Ovary (tissue), 9 donors: Measurements from ENCODE around the gene MYO1B. TPM values are rescaled to one million over a fixed set of nuclear protein-coding genes. Genes with fewer than 3 reads are reported as not detected.

ENCODE experiments used
- DNase-seq, 5 donors: peaks; one replicate each; pipeline ENCODE4 v3.0.0-alpha.2; 2019 to 2020
- H3K27ac ChIP-seq, 2 donors: fragments of 200-600 bp; one replicate each; pipeline versions ENCODE4 v1.5.1 to v1.8.0; 2019 to 2022
- H3K27me3 ChIP-seq: fragments of 200-600 bp; one replicate; pipeline ENCODE4 v1.8.0; 2022
- H3K36me3 ChIP-seq: fragments of 200-600 bp; sonication (generic); one replicate; pipeline ENCODE4 v1.5.1; 2019
- H3K4me1 ChIP-seq: one replicate; pipeline ENCODE4 v1.8.1; 2013; ENCODE audit warnings: mild to moderate bottlenecking, moderate library complexity; ENCODE audit not compliant: insufficient read depth
- H3K4me3 ChIP-seq: fragments of 200-600 bp; sonication (generic); one replicate; pipeline ENCODE4 v1.5.1; 2017
- H3K9me3 ChIP-seq, 2 donors: fragments of 200-600 bp in 1 of 2; sonication (generic) in 1 of 2; one replicate each; pipeline versions ENCODE4 v1.5.1 to v1.8.1; 2013 to 2019; ENCODE audit warnings: mild to moderate bottlenecking in 1 of 2, moderate library complexity in 1 of 2
- CTCF ChIP-seq, 3 donors: fragments of 450-650 bp in 2 of 3; fragments of 200-600 bp in 1 of 3; IDR thresholded peaks; one replicate each; pipeline versions ENCODE4 v1.5.1 to v1.8.0; 2016 to 2022; ENCODE audit warnings: antibody characterized with exemption in 3 of 3, mild to moderate bottlenecking in 1 of 3
- EP300 ChIP-seq: sonication (generic); formaldehyde crosslinking; IDR thresholded peaks from one replicate; pipeline ENCODE4 v1.6.1; 2017; ENCODE audit warnings: antibody characterized with exemption
- POLR2A ChIP-seq: fragments of 450-650 bp; IDR thresholded peaks from one replicate; pipeline ENCODE4 v1.6.1; 2017; ENCODE audit warnings: antibody characterized with exemption, mild to moderate bottlenecking, moderate library complexity
- whole genome bisulfite sequencing, 3 donors: extraction: QIAGEN DNeasy Blood & Tissue Kit in 1 of 3; methylation state at CpG; one replicate each; pipeline versions ENCODE4 v1.1.5 to v1.1.7; 2013 to 2017; 5-methylcytosine and 5-hydroxymethylcytosine counted together
- intact Hi-C, 4 donors: fragments of 100-400 bp; cut with DNase I; formaldehyde crosslinking; loops; one replicate each; pipeline versions ENCODE4 v1.11.0 to v1.15.1; 2022 to 2023
- polyA plus RNA-seq, 2 donors: library from polyadenylated mRNA; stranded (reverse); fragments of 200-250 nt in 1 of 2; fragments of 350-450 nt in 1 of 2; fragmentation: Illumina TruSeq in 1 of 2; extraction: RNeasy Lipid Tissue Mini Kit (QIAGEN cat#74804) in 1 of 2; gene quantifications; one replicate each; pipeline ENCODE4 v1.2.3, GENCODE V29; 2013 to 2014
- total RNA-seq, 7 donors: library from RNA; depleted of rRNA in 2 of 7; stranded (reverse); fragments of >200 nt in 2 of 7; fragmentation: NEBNext Ultra II Directional in 3 of 7; extraction: Animal tissue kit (Norgen Biotek cat#: 25700) in 3 of 7; gene quantifications; one replicate each; pipeline versions ENCODE4 v1.1.0 to v1.2.4, GENCODE V29; 2016 to 2023
- donor health status: DM: no; HTN: no; CAD: no; lungs with moderate emphysema.
- donor health status: DM: no; HTN: no; CAD: no.
- donor health status: Bipolar disorder and iron deficiency.
- donor health status: DM: yes; HTN: yes; CAD: no.
- donor health status: DM: no; HTN: no; CAD: no.
- donor health status: DM: yes; HTN: yes; CAD: no.

The MYO1B gene
- total and polyA plus RNA-seq, 9 donors: 15.8 to 34.7 (median 27.3) TPM

GRCh38 chr2:191291471-191291870 is 46.3 kb downstream of the MYO1B start:
- H3K27me3 ChIP-seq: no peaks in the 10 kb centered on the region
- no peaks in the 10 kb centered on the region for H3K9me3 ChIP-seq
- WGBS, 3 donors: 56 to 60% (median 58%) methylated on average over 2 of the region's 2 CpGs
- H3K4me1 ChIP-seq: peaks cover 4% of the 10 kb centered on the region
- H3K4me3 ChIP-seq: no peak overlapping the region
- TF ChIP-seq EP300 (no peak), CTCF (IDR thresholded peaks at IDR 0.05) (no peak), POLR2A (no peak)
- intact Hi-C loops: no loop called here
- DNase-seq: no peak
- no peaks in the 10 kb centered on the region for H3K36me3 ChIP-seq
- no peak overlapping the region for H3K27ac ChIP-seq

- TF ChIP-seq POLR2A (no peak), EP300 (no peak), CTCF (IDR thresholded peaks at IDR 0.05) (no peak)
- Histone ChIP-seq H3K36me3 (no peaks in the 10 kb centered on the region), H3K27ac (no peak overlapping the region), H3K27me3 (no peaks in the 10 kb centered on the region), H3K4me3 (no peak overlapping the region), H3K4me1 (peaks cover 14% of the 10 kb centered on the region), H3K9me3 (no peaks in the 10 kb centered on the region)
- intact Hi-C loops: no loop called here
- DNase-seq: no peak
These were observed 47.7 kb downstream of the MYO1B start for GRCh38 chr2:191292869-191293268.

GRCh38 chr2:191295088-191295487 is 49.9 kb downstream of the MYO1B start:
- no peak overlapping the region for H3K27ac ChIP-seq
- intact Hi-C loops: no loop called here
- H3K4me3 ChIP-seq: no peak overlapping the region
- 38 to 41% (median 39%) methylated on average over 3 of the region's 3 CpGs for whole genome bisulfite sequencing, 3 donors
- no peak for DNase-seq
- H3K4me1 ChIP-seq: peaks cover 16% of the 10 kb centered on the region
- H3K36me3 ChIP-seq: no peaks in the 10 kb centered on the region
- TF ChIP-seq CTCF (IDR thresholded peaks at IDR 0.05) (no peak), EP300 (no peak)
- no peaks in the 10 kb centered on the region for H3K27me3 ChIP-seq
- H3K9me3 ChIP-seq: no peaks in the 10 kb centered on the region

GRCh38 chr2:191296083-191297006 is 51.1 kb downstream of the MYO1B start:
- intact Hi-C loops: no loop called here
- no peaks in the 10 kb centered on the region for H3K27me3 ChIP-seq
- WGBS, 3 donors: 11 to 33% (median 12%) methylated on average over 8 of the region's 8 CpGs
- no peak for DNase-seq
- no peak overlapping the region for H3K4me3 ChIP-seq
- H3K36me3 ChIP-seq: no peaks in the 10 kb centered on the region
- no peak for TF ChIP-seq CTCF (IDR thresholded peaks at IDR 0.05)
- TF ChIP-seq EP300: no peak
- no peak for TF ChIP-seq POLR2A
- peaks cover 15% of the 10 kb centered on the region for H3K4me1 ChIP-seq
- no peaks in the 10 kb centered on the region for H3K9me3 ChIP-seq
- no peak overlapping the region for H3K27ac ChIP-seq
